NCI-H2107 treated with DMSO at 0.1 percent for 48 hours (cell line): Measurements from ENCODE around the gene RASAL2.
A peak's percentile ranks its signal among the peaks of the same experiment; 100 is the strongest.

ENCODE experiments used
- DNase-seq: peaks from one replicate; lab custom pipeline; 2025; ENCODE audit not compliant: unreplicated experiment; lab: John Stamatoyannopoulos, UW

Gene RASAL2

GRCh38 chr1:178528953-178529335, 435.0 kb downstream of the RASAL2 start:
- no peak for DNase-seq

- no peak for DNase-seq
Observed at GRCh38 chr1:178529364-178530036, 435.6 kb downstream of the RASAL2 start.

GRCh38 chr1:178530037-178530402, 436.1 kb downstream of the RASAL2 start:
- DNase-seq: no peak

- no peak for DNase-seq
Observed at GRCh38 chr1:178530502-178530901, 436.6 kb downstream of the RASAL2 start.

GRCh38 chr1:178531887-178532286, 438.0 kb downstream of the RASAL2 start:
- no peak for DNase-seq

- DNase-seq: peak; percentile 72
Observed at GRCh38 chr1:178532392-178532791, 438.5 kb downstream of the RASAL2 start.

- no peak for DNase-seq
Observed at GRCh38 chr1:178533121-178533946, 439.4 kb downstream of the RASAL2 start.
